Testis (tissue), 3 donors: ENCODE measurements around the gene CSF2. TPM values are rescaled to one million over a fixed set of nuclear protein-coding genes. Genes with fewer than 3 reads are reported as not detected.

Source experiments
- DNase-seq: peaks from one replicate; pipeline ENCODE4 v3.0.0-alpha.2; 2019
- H3K27ac ChIP-seq, 2 donors: fragments of 200-600 bp; sonication (generic); one replicate each; pipeline ENCODE4 v1.5.1; 2019
- H3K27me3 ChIP-seq: fragments of 200-600 bp; sonication (generic); one replicate; pipeline ENCODE4 v1.5.1; 2019
- H3K36me3 ChIP-seq: fragments of 200-600 bp; sonication (generic); one replicate; pipeline ENCODE4 v1.5.1; 2017; ENCODE audit warnings: low read depth; ENCODE audit errors: missing control alignments
- H3K4me1 ChIP-seq: fragments of 200-600 bp; sonication (generic); one replicate; pipeline ENCODE4 v1.5.1; 2019
- H3K4me3 ChIP-seq, 2 donors: fragments of 200-600 bp; sonication (generic); one replicate each; pipeline ENCODE4 v1.5.1; 2017 to 2019
- H3K9me3 ChIP-seq: fragments of 200-600 bp; sonication (generic); one replicate; pipeline ENCODE4 v1.5.1; 2017
- CTCF ChIP-seq, 3 experiments: fragments of 450-650 bp in 2 of 3; fragments of 200-600 bp in 1 of 3; sonication (generic) in 1 of 3; IDR thresholded peaks; one replicate each; pipeline ENCODE4 v1.5.1; 2016 to 2019; ENCODE audit warnings: antibody characterized with exemption in 3 of 3, mild to moderate bottlenecking in 2 of 3, moderate library complexity in 1 of 3
- POLR2A ChIP-seq: fragments of 450-650 bp; IDR thresholded peaks from one replicate; pipeline ENCODE4 v1.6.1; 2017; ENCODE audit warnings: antibody characterized with exemption, mild to moderate bottlenecking, moderate library complexity
- WGBS, 2 donors: methylation state at CpG; one replicate each; pipeline ENCODE4 v1.1.5; 2018; 5-methylcytosine and 5-hydroxymethylcytosine counted together
- intact Hi-C: fragments of 100-400 bp; cut with DNase I; formaldehyde crosslinking; loops from one replicate; pipeline ENCODE4 v1.15.1; 2023; ENCODE audit warnings: low total_unique reads
- polyA plus RNA-seq: library from polyadenylated mRNA; stranded (reverse); fragments of 350-450 nt; fragmentation: Illumina TruSeq; extraction: RNeasy Lipid Tissue Mini Kit (QIAGEN cat#74804); gene quantifications from one replicate; pipeline ENCODE4 v1.2.3, GENCODE V29; 2014; ENCODE audit warnings: low read depth, low replicate concordance; ENCODE audit not compliant: insufficient read depth
- total RNA-seq, 2 donors: library from RNA; depleted of rRNA; stranded (reverse); fragments of >200 nt; gene quantifications; one replicate each; pipeline ENCODE4 v1.2.3, GENCODE V29; 2016

Gene CSF2
- total and polyA plus RNA-seq, 3 donors from 2014 or later = not detected

- 91 to 92% methylated on average over 8 of the region's 8 CpGs for WGBS, 2 donors
- TF ChIP-seq POLR2A (no peak), CTCF (IDR thresholded peaks at IDR 0.05) (no peak)
- intact Hi-C loops = no loop called here
- Histone ChIP-seq H3K4me1 (no peaks in the 10 kb centered on the region), H3K27ac (no peak overlapping the region), H3K4me3 (no peak overlapping the region), H3K9me3 (no peaks in the 10 kb centered on the region), H3K27me3 (no peaks in the 10 kb centered on the region), H3K36me3 (no peaks in the 10 kb centered on the region)
- no peak for DNase-seq
Observed at GRCh38 chr5:132076983-132077382, 3.4 kb downstream of the CSF2 start.

GRCh38 chr5:132079081-132079480 lies 5.5 kb downstream of the CSF2 start:
- WGBS, 2 donors = 84 to 89% methylated on average over 3 to 4 of the region's 4 CpGs
- no peak overlapping the region for H3K27ac ChIP-seq
- no peak overlapping the region for H3K4me3 ChIP-seq
- H3K36me3 ChIP-seq = no peaks in the 10 kb centered on the region
- intact Hi-C loops = no loop called here
- DNase-seq = no peak
- no peak for TF ChIP-seq CTCF (IDR thresholded peaks at IDR 0.05)
- TF ChIP-seq POLR2A = no peak
- H3K27me3 ChIP-seq = no peaks in the 10 kb centered on the region
- H3K4me1 ChIP-seq = no peaks in the 10 kb centered on the region
- no peaks in the 10 kb centered on the region for H3K9me3 ChIP-seq

- 97 to 100% methylated on average over 1 to 3 of the region's 3 CpGs for WGBS, 2 donors
- TF ChIP-seq POLR2A (no peak), CTCF (IDR thresholded peaks at IDR 0.05) (no peak)
- Histone ChIP-seq H3K27me3 (no peaks in the 10 kb centered on the region), H3K27ac (no peak overlapping the region), H3K36me3 (no peaks in the 10 kb centered on the region), H3K9me3 (no peaks in the 10 kb centered on the region), H3K4me1 (no peaks in the 10 kb centered on the region), H3K4me3 (no peak overlapping the region)
- DNase-seq = no peak
- intact Hi-C loops = no loop called here
Observed at GRCh38 chr5:132079619-132080018, 6.0 kb downstream of the CSF2 start.

GRCh38 chr5:132080595-132080994 lies 7.0 kb downstream of the CSF2 start:
- 75 to 88% methylated on average over 2 to 3 of the region's 3 CpGs for WGBS, 2 donors
- H3K27me3 ChIP-seq = no peaks in the 10 kb centered on the region
- TF ChIP-seq POLR2A (no peak), CTCF (IDR thresholded peaks at IDR 0.05) (no peak)
- H3K36me3 ChIP-seq = no peaks in the 10 kb centered on the region
- no peaks in the 10 kb centered on the region for H3K9me3 ChIP-seq
- no peaks in the 10 kb centered on the region for H3K4me1 ChIP-seq
- H3K27ac ChIP-seq = no peak overlapping the region
- intact Hi-C loops = no loop called here
- no peak for DNase-seq
- H3K4me3 ChIP-seq = no peak overlapping the region

GRCh38 chr5:132081458-132081857 lies 7.9 kb downstream of the CSF2 start:
- H3K27ac ChIP-seq = no peak overlapping the region
- intact Hi-C loops = no loop called here
- H3K9me3 ChIP-seq = no peaks in the 10 kb centered on the region
- no peak for DNase-seq
- no peaks in the 10 kb centered on the region for H3K27me3 ChIP-seq
- WGBS, 2 donors = 99 to 100% methylated on average over 1 to 3 of the region's 3 CpGs
- TF ChIP-seq CTCF (IDR thresholded peaks at IDR 0.05) = no peak
- TF ChIP-seq POLR2A = no peak
- no peak overlapping the region for H3K4me3 ChIP-seq
- H3K36me3 ChIP-seq = no peaks in the 10 kb centered on the region
- H3K4me1 ChIP-seq = no peaks in the 10 kb centered on the region
